ENCODE results near the gene TRAPPC8.

The TRAPPC8 gene

DNA sequence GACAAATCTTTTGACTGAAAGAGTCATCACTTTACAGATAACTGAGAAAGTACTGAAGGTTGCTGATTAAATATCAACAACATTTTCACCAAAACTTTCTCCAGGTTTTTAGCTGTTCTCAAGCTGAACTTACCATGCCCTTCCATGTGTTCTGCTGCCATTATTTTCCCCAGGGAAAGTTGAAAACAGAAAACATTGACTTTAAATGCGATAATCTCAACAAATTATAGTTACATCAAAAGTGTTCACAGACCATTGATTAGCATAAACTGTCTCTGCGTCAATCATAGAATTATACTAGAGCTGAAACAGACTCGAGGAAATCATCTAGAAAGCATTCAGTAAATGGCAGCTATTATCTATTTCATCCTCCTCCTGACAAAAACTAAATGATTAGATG is 51.4 kb downstream of the TRAPPC8 start:
- Histone ChIP-seq H3K9me3 (ENCODE audit: insufficient read depth, low read depth, low read length) (no peaks in the 10 kb centered on the region), H3K27me3 (ENCODE audit: insufficient read depth, low read length) (no peaks in the 10 kb centered on the region), H3K36me3 (ENCODE audit: insufficient read depth, low read depth, low read length) (peaks cover 62% of the 10 kb centered on the region), H3K9ac (ENCODE audit: low read depth, low read length) (no peak overlapping the region), H3K4me3 (ENCODE audit: low read length) (no peak overlapping the region), H3K4me1 (ENCODE audit: insufficient read depth, low read length) (no peaks in the 10 kb centered on the region), H3K27ac (ENCODE audit: low read length) (no peak overlapping the region)

DNA sequence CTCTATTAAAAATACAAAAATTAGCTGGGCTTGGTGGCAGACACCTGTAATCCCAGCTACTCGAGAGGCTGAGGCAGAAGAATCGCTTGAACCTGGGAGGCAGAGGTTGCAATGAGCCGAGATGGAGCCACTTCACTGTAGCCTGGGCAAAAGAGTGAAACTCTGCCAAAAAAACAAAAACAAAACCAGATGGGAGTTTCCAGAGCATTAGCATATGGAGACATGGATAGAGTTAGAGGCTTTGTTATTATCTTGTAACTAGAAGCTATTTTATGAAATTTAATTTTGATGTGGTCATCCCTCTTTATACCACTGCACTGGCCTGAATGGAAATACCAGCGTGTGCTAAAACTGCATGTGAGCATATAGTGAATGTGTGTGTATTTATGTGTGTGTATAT is 58.9 kb downstream of the TRAPPC8 start:
- Histone ChIP-seq H3K4me1 (ENCODE audit: insufficient read depth, low read length) (no peaks in the 10 kb centered on the region), H3K9ac (ENCODE audit: low read depth, low read length) (no peak overlapping the region), H3K27ac (ENCODE audit: low read length) (no peak overlapping the region), H3K27me3 (ENCODE audit: insufficient read depth, low read length) (no peaks in the 10 kb centered on the region), H3K9me3 (ENCODE audit: insufficient read depth, low read depth, low read length) (no peaks in the 10 kb centered on the region), H3K4me3 (ENCODE audit: low read length) (no peak overlapping the region), H3K36me3 (ENCODE audit: insufficient read depth, low read depth, low read length) (peaks cover 66% of the 10 kb centered on the region)

DNA sequence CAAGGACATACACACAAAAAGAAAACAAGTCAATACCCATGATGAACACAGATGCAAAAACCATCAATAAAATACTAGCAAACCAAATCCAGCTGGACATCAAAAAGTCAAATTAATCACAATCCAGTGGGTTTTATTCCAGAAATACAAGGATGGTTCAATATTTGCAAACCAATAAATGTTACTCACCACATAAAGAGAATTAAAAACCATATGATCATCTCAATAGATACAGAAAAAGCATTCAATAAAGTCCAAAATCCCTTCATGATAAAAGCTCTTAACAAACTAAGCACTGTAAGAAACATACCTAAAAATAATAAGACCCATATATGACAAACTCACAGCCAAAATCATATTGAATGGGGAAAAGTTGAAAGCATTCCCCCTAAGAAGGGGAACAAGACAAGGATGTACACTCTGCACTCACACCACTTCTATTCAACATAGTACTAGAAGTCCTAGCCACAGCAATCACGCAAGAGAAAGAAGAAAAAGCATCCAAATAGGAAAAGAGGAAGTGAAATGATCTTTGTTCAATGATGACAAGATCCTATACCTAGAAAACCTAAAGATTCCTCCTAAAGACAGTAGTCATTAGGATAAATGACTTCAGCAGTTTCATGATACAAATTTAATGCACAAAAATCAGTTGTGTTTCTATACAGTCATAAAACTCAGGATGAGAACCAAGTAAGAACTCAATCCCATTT is 62.6 kb downstream of the TRAPPC8 start:
- Histone ChIP-seq H3K27me3 (ENCODE audit: insufficient read depth, low read length) (no peaks in the 10 kb centered on the region), H3K4me3 (ENCODE audit: low read length) (no peak overlapping the region), H3K27ac (ENCODE audit: low read length) (no peak overlapping the region), H3K9me3 (ENCODE audit: insufficient read depth, low read depth, low read length) (no peaks in the 10 kb centered on the region), H3K36me3 (ENCODE audit: insufficient read depth, low read depth, low read length) (peaks cover 61% of the 10 kb centered on the region), H3K9ac (ENCODE audit: low read depth, low read length) (no peak overlapping the region), H3K4me1 (ENCODE audit: insufficient read depth, low read length) (no peaks in the 10 kb centered on the region)

DNA sequence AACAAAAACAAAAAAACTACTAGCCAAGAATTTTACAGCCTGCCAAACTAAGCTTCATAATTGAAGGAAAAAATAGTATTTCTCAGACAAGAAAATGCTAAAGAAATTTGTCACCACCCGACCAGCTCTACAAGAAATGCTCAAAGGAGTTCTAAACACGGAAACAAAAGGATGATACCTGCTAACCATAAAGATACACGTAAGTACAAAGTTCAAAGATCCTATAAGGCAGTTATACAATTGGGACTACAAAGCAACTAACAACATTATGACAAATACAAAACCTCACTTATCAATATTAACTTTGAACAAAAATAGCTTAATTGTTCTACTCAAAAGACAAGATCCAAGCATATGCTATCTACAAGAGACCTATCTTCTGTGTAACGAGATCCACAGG is 64.6 kb downstream of the TRAPPC8 start:
- peaks cover 63% of the 10 kb centered on the region for H3K36me3 ChIP-seq (ENCODE audit: insufficient read depth, low read depth, low read length)
- H3K9me3 ChIP-seq (ENCODE audit: insufficient read depth, low read depth, low read length), result no peaks in the 10 kb centered on the region
- H3K4me1 ChIP-seq (ENCODE audit: insufficient read depth, low read length), result no peaks in the 10 kb centered on the region
- H3K4me3 ChIP-seq (ENCODE audit: low read length), result no peak overlapping the region
- no peaks in the 10 kb centered on the region for H3K27me3 ChIP-seq (ENCODE audit: insufficient read depth, low read length)
- no peak overlapping the region for H3K27ac ChIP-seq (ENCODE audit: low read length)
- no peak overlapping the region for H3K9ac ChIP-seq (ENCODE audit: low read depth, low read length)

DNA sequence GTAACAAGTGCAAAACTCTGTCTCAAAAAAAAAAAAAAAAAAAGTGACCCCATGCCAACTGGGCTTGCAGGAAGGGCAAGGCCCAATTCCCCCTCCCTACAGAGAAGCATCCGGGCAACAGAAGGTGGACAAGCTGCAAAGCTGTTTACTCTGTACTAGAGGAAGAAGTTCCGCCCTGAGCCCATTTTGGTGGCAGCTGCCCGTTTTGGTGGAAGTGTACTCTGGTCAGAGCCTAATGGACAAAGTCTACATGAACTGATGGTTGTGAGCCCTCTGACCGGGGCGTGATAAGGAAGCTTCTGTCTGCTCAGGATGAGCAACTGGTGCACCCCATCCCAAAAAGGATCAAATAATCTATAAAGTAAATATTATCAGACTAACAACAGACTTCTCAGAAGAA is 65.0 kb downstream of the TRAPPC8 start:
- H3K9ac ChIP-seq (ENCODE audit: low read depth, low read length), result no peak overlapping the region

DNA sequence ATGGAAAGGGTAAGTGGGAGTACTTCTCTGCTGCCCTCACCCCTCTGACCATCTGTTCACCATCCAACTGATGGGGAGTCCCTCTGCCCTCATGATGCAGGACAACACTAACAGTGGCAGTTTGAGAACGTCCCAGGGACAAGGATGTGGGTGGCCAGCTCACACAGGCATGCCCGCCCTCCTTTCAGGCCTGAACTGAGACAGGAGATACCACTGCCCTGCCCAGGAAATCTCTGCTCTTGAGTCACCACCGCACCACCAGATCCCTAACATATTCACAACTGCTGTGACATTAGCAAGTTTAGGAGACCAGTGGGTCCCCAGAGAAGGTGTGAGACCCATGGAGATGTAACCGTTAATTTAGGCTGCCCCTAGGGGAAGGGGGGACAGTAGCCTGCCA is 66.2 kb downstream of the TRAPPC8 start:
- Histone ChIP-seq H3K27ac (ENCODE audit: low read length) (no peak overlapping the region), H3K9me3 (ENCODE audit: insufficient read depth, low read depth, low read length) (no peaks in the 10 kb centered on the region), H3K36me3 (ENCODE audit: insufficient read depth, low read depth, low read length) (peaks cover 65% of the 10 kb centered on the region), H3K9ac (ENCODE audit: low read depth, low read length) (no peak overlapping the region), H3K27me3 (ENCODE audit: insufficient read depth, low read length) (no peaks in the 10 kb centered on the region), H3K4me1 (ENCODE audit: insufficient read depth, low read length) (no peaks in the 10 kb centered on the region), H3K4me3 (ENCODE audit: low read length) (no peak overlapping the region)

More for the DNA sequence above, 65.0 kb downstream of the TRAPPC8 start:
- H3K4me3 ChIP-seq (ENCODE audit: low read length), result no peak overlapping the region
- no peaks in the 10 kb centered on the region for H3K4me1 ChIP-seq (ENCODE audit: insufficient read depth, low read length)
- H3K27ac ChIP-seq (ENCODE audit: low read length), result no peak overlapping the region
- peaks cover 64% of the 10 kb centered on the region for H3K36me3 ChIP-seq (ENCODE audit: insufficient read depth, low read depth, low read length)
- no peaks in the 10 kb centered on the region for H3K9me3 ChIP-seq (ENCODE audit: insufficient read depth, low read depth, low read length)
- no peaks in the 10 kb centered on the region for H3K27me3 ChIP-seq (ENCODE audit: insufficient read depth, low read length)

DNA sequence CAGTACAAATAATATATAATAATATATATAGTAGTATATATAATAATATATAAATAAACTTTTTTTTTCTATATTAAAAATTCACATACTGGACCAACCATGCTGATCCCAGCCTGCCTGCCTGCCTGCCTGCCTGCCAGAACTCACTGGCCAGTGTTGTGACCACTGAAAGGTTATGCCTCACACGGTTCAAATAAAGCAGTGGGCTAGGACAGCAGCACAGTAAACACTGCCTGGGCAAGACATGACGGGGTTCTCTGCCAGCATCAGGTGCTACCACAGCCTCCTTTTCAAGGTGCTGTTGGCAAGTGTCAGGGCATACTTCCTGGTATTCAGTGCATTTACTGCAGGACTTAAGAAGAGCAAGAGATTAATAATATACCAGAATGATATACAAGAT is 67.6 kb downstream of the TRAPPC8 start:
- Histone ChIP-seq H3K9me3 (ENCODE audit: insufficient read depth, low read depth, low read length) (no peaks in the 10 kb centered on the region), H3K4me1 (ENCODE audit: insufficient read depth, low read length) (no peaks in the 10 kb centered on the region), H3K4me3 (ENCODE audit: low read length) (no peak overlapping the region), H3K36me3 (ENCODE audit: insufficient read depth, low read depth, low read length) (peaks cover 68% of the 10 kb centered on the region), H3K27me3 (ENCODE audit: insufficient read depth, low read length) (no peaks in the 10 kb centered on the region), H3K9ac (ENCODE audit: low read depth, low read length) (no peak overlapping the region), H3K27ac (ENCODE audit: low read length) (no peak overlapping the region)

DNA sequence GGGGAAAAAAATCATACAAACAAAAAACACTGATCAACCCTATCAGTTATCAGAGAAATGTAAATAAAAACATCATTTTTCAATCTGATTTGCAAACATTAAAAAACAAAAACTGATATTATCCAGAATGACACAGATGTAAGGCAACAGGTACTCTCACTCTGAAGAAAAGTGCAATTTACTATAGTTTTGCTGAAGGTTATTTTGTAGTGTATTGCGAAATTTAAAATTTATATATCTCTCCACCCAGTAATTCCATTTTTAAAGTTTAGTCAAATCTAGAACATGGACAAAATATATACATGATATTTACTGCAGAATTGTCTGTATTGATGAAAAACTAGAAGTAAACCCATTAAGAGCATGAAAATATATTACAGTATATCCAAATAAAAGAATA is 79.8 kb downstream of the TRAPPC8 start:
- no peaks in the 10 kb centered on the region for H3K4me1 ChIP-seq (ENCODE audit: insufficient read depth, low read length)
- H3K27ac ChIP-seq (ENCODE audit: low read length), result no peak overlapping the region
- no peak overlapping the region for H3K4me3 ChIP-seq (ENCODE audit: low read length)
- no peak overlapping the region for H3K9ac ChIP-seq (ENCODE audit: low read depth, low read length)
- no peaks in the 10 kb centered on the region for H3K9me3 ChIP-seq (ENCODE audit: insufficient read depth, low read depth, low read length)
- no peaks in the 10 kb centered on the region for H3K27me3 ChIP-seq (ENCODE audit: insufficient read depth, low read length)
- H3K36me3 ChIP-seq (ENCODE audit: insufficient read depth, low read depth, low read length), result peaks cover 73% of the 10 kb centered on the region

DNA sequence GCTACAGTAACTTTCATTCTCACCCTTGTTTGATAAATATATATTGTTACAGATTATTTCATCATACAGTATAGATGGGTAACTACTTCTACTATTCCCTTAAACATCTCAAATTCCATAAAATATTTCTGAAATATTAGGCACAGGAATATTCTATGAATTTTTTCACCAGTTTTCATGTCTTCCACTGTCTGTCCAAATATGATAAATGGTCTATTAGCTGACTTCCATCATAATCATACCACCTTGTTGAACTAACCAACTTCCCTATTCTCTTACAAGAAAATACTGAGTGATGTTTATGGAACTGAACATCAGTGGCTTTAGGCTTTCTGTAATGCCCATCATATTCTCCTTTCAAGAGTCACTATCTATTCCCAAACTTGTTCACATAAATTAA is 82.4 kb downstream of the TRAPPC8 start:
- Histone ChIP-seq H3K27me3 (ENCODE audit: insufficient read depth, low read length) (no peaks in the 10 kb centered on the region), H3K27ac (ENCODE audit: low read length) (no peak overlapping the region), H3K9ac (ENCODE audit: low read depth, low read length) (no peak overlapping the region), H3K4me1 (ENCODE audit: insufficient read depth, low read length) (no peaks in the 10 kb centered on the region), H3K4me3 (ENCODE audit: low read length) (no peak overlapping the region), H3K9me3 (ENCODE audit: insufficient read depth, low read depth, low read length) (no peaks in the 10 kb centered on the region), H3K36me3 (ENCODE audit: insufficient read depth, low read depth, low read length) (peaks cover 72% of the 10 kb centered on the region)

DNA sequence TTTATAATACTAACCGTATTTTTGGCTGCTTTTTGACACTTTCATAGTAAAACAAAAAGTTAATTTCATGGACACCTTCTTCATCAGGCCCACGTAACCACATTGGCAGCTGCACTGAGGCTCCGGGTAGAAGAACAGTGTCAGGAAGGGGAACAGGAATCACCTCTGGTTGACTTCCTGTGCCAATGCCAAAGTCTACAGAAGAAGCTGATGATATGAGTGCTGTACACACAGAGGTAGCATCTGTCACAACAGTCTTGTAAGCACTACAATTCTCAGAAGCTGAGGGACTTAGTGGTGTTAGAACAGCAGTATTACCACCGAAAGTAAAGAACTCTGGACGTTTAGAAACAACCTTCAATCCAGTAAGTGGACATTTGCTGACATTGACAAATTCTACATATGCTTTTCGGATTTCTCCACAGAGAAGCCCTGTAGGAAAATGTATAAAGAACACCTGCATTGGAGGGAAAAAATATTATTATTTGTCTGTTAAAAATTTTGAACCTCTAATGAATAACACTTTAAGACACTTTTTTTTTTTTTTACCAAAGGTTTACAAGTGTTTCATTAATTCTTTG is 85.3 kb downstream of the TRAPPC8 start:
- Histone ChIP-seq H3K9me3 (ENCODE audit: insufficient read depth, low read depth, low read length) (no peaks in the 10 kb centered on the region), H3K9ac (ENCODE audit: low read depth, low read length) (no peak overlapping the region), H3K36me3 (ENCODE audit: insufficient read depth, low read depth, low read length) (peaks cover 77% of the 10 kb centered on the region), H3K4me3 (ENCODE audit: low read length) (no peak overlapping the region), H3K4me1 (ENCODE audit: insufficient read depth, low read length) (no peaks in the 10 kb centered on the region), H3K27me3 (ENCODE audit: insufficient read depth, low read length) (no peaks in the 10 kb centered on the region), H3K27ac (ENCODE audit: low read length) (no peak overlapping the region)

DNA sequence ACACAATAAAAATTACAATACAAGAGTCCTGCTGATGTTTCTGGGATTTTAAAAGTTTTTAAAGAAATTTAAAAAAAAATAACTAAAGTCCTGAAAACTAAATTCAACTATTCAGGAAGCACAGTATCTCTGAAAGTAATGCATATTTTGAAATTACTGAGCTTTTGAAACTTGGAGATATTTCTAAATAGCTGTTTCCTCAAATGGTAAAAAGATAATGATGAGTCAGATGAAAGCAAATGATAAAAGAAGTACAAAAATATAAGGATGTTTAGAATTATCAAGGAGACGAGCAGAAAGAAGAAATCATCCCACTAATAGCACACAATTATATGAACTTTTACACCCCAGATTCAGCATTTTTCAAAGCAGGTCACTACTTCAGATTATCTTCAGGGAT is 92.1 kb downstream of the TRAPPC8 start:
- H3K9me3 ChIP-seq (ENCODE audit: insufficient read depth, low read depth, low read length), result no peaks in the 10 kb centered on the region
- no peak overlapping the region for H3K27ac ChIP-seq (ENCODE audit: low read length)
- peaks cover 87% of the 10 kb centered on the region for H3K36me3 ChIP-seq (ENCODE audit: insufficient read depth, low read depth, low read length)

DNA sequence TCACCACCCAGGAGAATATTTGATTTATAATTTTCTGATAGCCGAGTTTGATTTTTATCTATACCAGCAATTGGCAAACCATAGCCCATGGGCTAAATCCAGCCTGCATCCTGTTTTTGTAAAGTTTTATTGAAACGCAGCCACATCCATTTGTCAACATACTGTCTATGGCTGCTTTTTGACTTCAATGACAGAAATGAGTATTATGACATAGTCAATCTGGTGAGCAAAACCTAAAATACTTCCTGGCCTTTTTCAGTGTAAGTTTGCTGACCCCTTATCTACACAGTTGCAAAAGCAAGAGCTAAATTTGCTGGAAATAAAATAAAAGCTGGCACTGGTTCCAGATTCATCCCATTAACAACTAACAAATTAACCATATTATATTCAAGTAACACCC is 102.4 kb downstream of the TRAPPC8 start:
- no peak overlapping the region for H3K4me3 ChIP-seq (ENCODE audit: low read length)
- H3K9ac ChIP-seq (ENCODE audit: low read depth, low read length), result no peak overlapping the region

More for the DNA sequence above, 92.1 kb downstream of the TRAPPC8 start:
- Histone ChIP-seq H3K4me3 (ENCODE audit: low read length) (no peak overlapping the region), H3K4me1 (ENCODE audit: insufficient read depth, low read length) (no peaks in the 10 kb centered on the region), H3K9ac (ENCODE audit: low read depth, low read length) (no peak overlapping the region), H3K27me3 (ENCODE audit: insufficient read depth, low read length) (no peaks in the 10 kb centered on the region)

More for the DNA sequence above, 102.4 kb downstream of the TRAPPC8 start:
- Histone ChIP-seq H3K9me3 (ENCODE audit: insufficient read depth, low read depth, low read length) (no peaks in the 10 kb centered on the region), H3K27ac (ENCODE audit: low read length) (no peak overlapping the region), H3K36me3 (ENCODE audit: insufficient read depth, low read depth, low read length) (peaks cover 74% of the 10 kb centered on the region), H3K27me3 (ENCODE audit: insufficient read depth, low read length) (no peaks in the 10 kb centered on the region), H3K4me1 (ENCODE audit: insufficient read depth, low read length) (no peaks in the 10 kb centered on the region)

Measured in iPS-20b (cell line).